H1 (cell line): Measurements from ENCODE around the gene MYL6. TPM values are rescaled to one million over a fixed set of nuclear protein-coding genes. Genes with fewer than 3 reads are reported as not detected.

Experiments used
- CTCF ChIA-PET: fragments of 300-600 bp; sonication (Branson Sonifier 250); formaldehyde crosslinking; loops from one replicate; lab custom pipeline; 2021; ENCODE audit not compliant: partially characterized antibody; lab: Charles Lee
- POLR2A ChIA-PET: fragments of 300-600 bp; sonication (Branson Sonifier 250); formaldehyde crosslinking; loops from one replicate; lab custom pipeline; 2021; ENCODE audit warnings: inconsistent platforms; ENCODE audit not compliant: partially characterized antibody; lab: Charles Lee
- DNase-seq, 2 experiments: peaks; one replicate each; pipeline versions ENCODE4 v3.0.0 to v3.0.0-alpha.2; 2010 to 2022; ENCODE audit warnings: low spot score in 2 of 2, low read depth in 1 of 2, mixed read lengths in 1 of 2
- FAIRE-seq: peaks from 2 replicates; lab custom pipeline; 2011; peaks lifted over from hg19 to GRCh38; lab: Jason Lieb, UNC
- H2AFZ ChIP-seq: 2 replicates; pipeline ENCODE4 v1.8.1; 2012; ENCODE audit warnings: low read length, inconsistent platforms
- H2AK5ac ChIP-seq: 2 replicates; pipeline ENCODE4 v1.6.1; 2013; ENCODE audit warnings: low read depth, low read length
- H2BK120ac ChIP-seq: replicated peaks from 2 replicates; pipeline ENCODE3; 2013; ENCODE audit warnings: low read depth, low read length, inconsistent platforms
- H2BK12ac ChIP-seq: 2 replicates; pipeline ENCODE4 v1.6.1; 2013; ENCODE audit warnings: low read depth, low read length
- H2BK15ac ChIP-seq: 2 replicates; pipeline ENCODE4 v1.6.1; 2013; ENCODE audit warnings: low read length
- H2BK20ac ChIP-seq: 2 replicates; pipeline ENCODE4 v1.6.1; 2013; ENCODE audit warnings: low read length
- H2BK5ac ChIP-seq: 2 replicates; pipeline ENCODE4 v1.6.1; 2013; ENCODE audit warnings: low read depth, low read length
- H3K14ac ChIP-seq: 2 replicates; pipeline ENCODE4 v1.6.1; 2013; ENCODE audit warnings: inconsistent platforms; ENCODE audit not compliant: insufficient read length
- H3K18ac ChIP-seq: 2 replicates; pipeline ENCODE4 v1.6.1; 2013; ENCODE audit warnings: low read length; ENCODE audit errors: extremely low read depth
- H3K23ac ChIP-seq: 2 replicates; pipeline ENCODE4 v1.6.1; 2013; ENCODE audit warnings: inconsistent platforms; ENCODE audit not compliant: insufficient read length
- H3K23me2 ChIP-seq: 2 replicates; pipeline ENCODE4 v1.6.1; 2013; ENCODE audit warnings: low read depth, low read length
- H3K27ac ChIP-seq: 2 replicates; pipeline ENCODE4 v1.6.1; 2011; ENCODE audit warnings: low read depth, low read length, inconsistent platforms
- H3K27me3 ChIP-seq, 4 experiments: replicated peaks in 1 of 4; 1 replicate in 1 of 4; 2 replicates in 3 of 4; pipeline versions ENCODE4 v1.6.1 to v1.8.1; 2011 to 2013; ENCODE audit warnings: low read length in 3 of 4, mild to moderate bottlenecking in 3 of 4, inconsistent platforms in 2 of 4, mixed read lengths in 2 of 4, moderate library complexity in 1 of 4; ENCODE audit not compliant: control insufficient read depth in 3 of 4, insufficient read depth in 3 of 4; ENCODE audit errors: extremely low read depth in 1 of 4
- H3K36me3 ChIP-seq, 4 experiments: 2 replicates each; pipeline versions ENCODE4 v1.6.1 to v1.8.1; 2011 to 2013; ENCODE audit warnings: mild to moderate bottlenecking in 4 of 4, low read length in 3 of 4, moderate library complexity in 2 of 4, control low read depth in 1 of 4, inconsistent platforms in 1 of 4; ENCODE audit not compliant: insufficient read depth in 4 of 4, control insufficient read depth in 2 of 4
- H3K4ac ChIP-seq: replicated peaks from 2 replicates; pipeline ENCODE3; 2013; ENCODE audit warnings: low read length, low read depth, mixed read lengths, inconsistent platforms; ENCODE audit not compliant: insufficient read length
- H3K4me1 ChIP-seq, 4 experiments: replicated peaks in 1 of 4; 1 replicate in 1 of 4; 2 replicates in 3 of 4; pipeline versions ENCODE4 v1.6.1 to v1.8.1; 2011 to 2013; ENCODE audit warnings: low read length in 3 of 4, inconsistent platforms in 2 of 4, mixed read lengths in 1 of 4; ENCODE audit not compliant: insufficient read depth in 4 of 4, control insufficient read depth in 3 of 4
- H3K4me2 ChIP-seq, 2 experiments: 2 replicates each; pipeline versions ENCODE4 v1.6.1 to v1.8.1; 2011 to 2013; ENCODE audit warnings: low read depth in 2 of 2, low read length in 2 of 2, control low read depth in 1 of 2, inconsistent platforms in 1 of 2, mild to moderate bottlenecking in 1 of 2; ENCODE audit not compliant: insufficient read depth in 1 of 2
- H3K4me3 ChIP-seq, 4 experiments: fragments of 200-600, 300-600 bp in 1 of 4; sonication (generic), shearing (Covaris generic), sonication (Bioruptor Twin) in 1 of 4; 2 replicates each; pipeline versions ENCODE4 v1.5.1 to v1.8.1; 2011 to 2016; ENCODE audit warnings: low read length in 4 of 4, low read depth in 3 of 4, control low read depth in 2 of 4, inconsistent platforms in 2 of 4, mild to moderate bottlenecking in 2 of 4, mixed read lengths in 1 of 4, moderate library complexity in 1 of 4; ENCODE audit not compliant: insufficient read depth in 2 of 4; ENCODE audit errors: extremely low read depth in 1 of 4
- H3K56ac ChIP-seq: replicated peaks from 2 replicates; pipeline ENCODE3; 2013; ENCODE audit warnings: low read depth, mild to moderate bottlenecking, mixed read lengths, low read length, inconsistent platforms; ENCODE audit not compliant: insufficient read length
- H3K79me1 ChIP-seq: 2 replicates; pipeline ENCODE4 v1.6.1; 2013; ENCODE audit warnings: low read depth, low read length, control low read depth
- H3K79me2 ChIP-seq, 2 experiments: 2 replicates each; pipeline versions ENCODE4 v1.6.1 to v1.8.1; 2012 to 2013; ENCODE audit warnings: low read length in 2 of 2, mild to moderate bottlenecking in 2 of 2, inconsistent platforms in 1 of 2; ENCODE audit not compliant: insufficient read depth in 2 of 2, control insufficient read depth in 1 of 2
- H3K9ac ChIP-seq, 4 experiments: replicated peaks in 1 of 4; 1 replicate in 1 of 4; 2 replicates in 3 of 4; pipeline versions ENCODE4 v1.6.1 to v1.8.1; 2011 to 2013; ENCODE audit warnings: low read depth in 3 of 4, low read length in 3 of 4, control low read depth in 2 of 4, mild to moderate bottlenecking in 2 of 4, moderate library complexity in 2 of 4, inconsistent platforms in 1 of 4; ENCODE audit errors: extremely low read depth in 1 of 4
- H3K9me3 ChIP-seq, 2 experiments: 2 replicates each; pipeline versions ENCODE4 v1.6.1 to v1.8.1; 2012 to 2013; ENCODE audit warnings: mild to moderate bottlenecking in 2 of 2, moderate library complexity in 2 of 2, control low read depth in 1 of 2, inconsistent platforms in 1 of 2, low read depth in 1 of 2, low read length in 1 of 2, mixed read lengths in 1 of 2; ENCODE audit not compliant: insufficient read depth in 2 of 2
- H4K20me1 ChIP-seq, 2 experiments: replicated peaks in 1 of 2; 2 replicates each; pipeline versions ENCODE3 to v1.8.1; 2011 to 2013; ENCODE audit warnings: inconsistent platforms in 2 of 2, low read length in 2 of 2, mild to moderate bottlenecking in 1 of 2; ENCODE audit not compliant: insufficient read depth in 2 of 2, control insufficient read depth in 1 of 2
- H4K5ac ChIP-seq: 2 replicates; pipeline ENCODE4 v1.6.1; 2013; ENCODE audit warnings: low read length, low read depth, mixed read lengths, inconsistent platforms; ENCODE audit not compliant: insufficient read length
- H4K8ac ChIP-seq: 2 replicates; pipeline ENCODE4 v1.8.0; 2013; ENCODE audit warnings: mild to moderate bottlenecking, moderate library complexity, low read length, inconsistent platforms; ENCODE audit not compliant: insufficient read depth; ENCODE audit errors: extremely low read depth
- H4K91ac ChIP-seq: replicated peaks from 2 replicates; pipeline ENCODE3; 2013; ENCODE audit warnings: low read length, mixed read lengths, inconsistent platforms; ENCODE audit not compliant: insufficient read length
- CBX8 ChIP-seq: fragments of 300-800, 300-1000 bp; sonication (generic); IDR thresholded peaks from 2 replicates; pipeline ENCODE4 v1.7.1; 2016; ENCODE audit warnings: low read depth, low read length, borderline replicate concordance
- CEBPB ChIP-seq: IDR thresholded peaks from 2 replicates; pipeline ENCODE4 v1.6.1; 2012; ENCODE audit warnings: low read depth, low read length
- CTBP2 ChIP-seq: IDR thresholded peaks from 2 replicates; pipeline ENCODE4 v1.7.0; 2011; ENCODE audit warnings: borderline replicate concordance, mild to moderate bottlenecking, moderate library complexity, mixed read lengths, low read length; ENCODE audit not compliant: insufficient read depth, insufficient read length
- EGR1 ChIP-seq: IDR thresholded peaks from 2 replicates; pipeline ENCODE4 v1.6.1; 2011; ENCODE audit warnings: low read depth, low read length, borderline replicate concordance
- HDAC6 ChIP-seq: IDR thresholded peaks from one replicate; pipeline ENCODE4 v1.7.1; 2012; ENCODE audit warnings: low read depth, mild to moderate bottlenecking, inconsistent platforms, low read length, moderate library complexity
- KDM1A ChIP-seq: fragments of 200-600, 300-600 bp; sonication (generic); IDR thresholded peaks from 2 replicates; pipeline ENCODE4 v1.7.1; 2016; ENCODE audit warnings: mild to moderate bottlenecking, low read length, borderline replicate concordance
- KDM4A ChIP-seq: IDR thresholded peaks from one replicate; pipeline ENCODE4 v1.7.1; 2012; ENCODE audit warnings: low read depth, mild to moderate bottlenecking, moderate library complexity, low read length, inconsistent platforms; ENCODE audit not compliant: severe bottlenecking
- PHF8 ChIP-seq: fragments of 200-600 bp; sonication (generic); conservative IDR thresholded peaks from 2 replicates; pipeline ENCODE4 v1.7.1; 2012; ENCODE audit warnings: low read depth, mild to moderate bottlenecking, inconsistent platforms, low read length, moderate library complexity
- SIRT6 ChIP-seq: IDR thresholded peaks from one replicate; pipeline ENCODE4 v1.7.1; 2012; ENCODE audit warnings: low read length, inconsistent platforms
- SP2 ChIP-seq: IDR thresholded peaks from 2 replicates; pipeline ENCODE4 v1.6.1; 2012; ENCODE audit warnings: mild to moderate bottlenecking, low read length, inconsistent platforms
- SUZ12 ChIP-seq: fragments of 200-600 bp; sonication (generic); IDR thresholded peaks from 2 replicates; pipeline ENCODE4 v1.6.1; 2012; ENCODE audit warnings: mild to moderate bottlenecking, inconsistent platforms, low read length, moderate library complexity, mixed read lengths
- WGBS, 2 experiments: shearing (Covaris generic) in 1 of 2; methylation state at CpG; one replicate each; pipeline versions ENCODE4 v1.1.6 to v1.1.7; 2013 to 2015; ENCODE audit warnings: low lambda C conversion rate in 2 of 2, mixed read lengths in 2 of 2, inconsistent platforms in 1 of 2, low coverage in 1 of 2, missing lambda C conversion rate in 1 of 2; ENCODE audit not compliant: insufficient replicate concordance in 2 of 2, insufficient coverage in 1 of 2, insufficient read length in 1 of 2; ENCODE audit errors: extremely low coverage in 1 of 2, missing lambda C conversion rate in 1 of 2; 5-methylcytosine and 5-hydroxymethylcytosine counted together
- polyA plus RNA-seq, 7 experiments: library from polyadenylated mRNA; depleted of rRNA in 3 of 7; stranded (reverse) in 5 of 7; unstranded in 2 of 7; fragments of >200 nt in 5 of 7; fragments of 200-250 nt in 2 of 7; gene quantifications; 1 replicate in 5 of 7; 2 replicates in 1 of 7; 4 replicates in 1 of 7; pipeline versions ENCODE4 v1.2.1 to v1.2.3, GENCODE V29; 2011 to 2013; ENCODE audit warnings: missing spikeins in 2 of 7, mixed read lengths in 2 of 7
- total RNA-seq: library from RNA; stranded (reverse); fragmentation: NEBNext Ultra II Directional; extraction: Animal tissue kit (Norgen Biotek cat#: 25700); gene quantifications from 2 replicates; pipeline ENCODE4 v1.2.1, GENCODE V29; 2021

Gene MYL6
- total and polyA plus RNA-seq, 2 of the 8 experiments (the other 6 are each of a cell fraction or from before 2014, with no cell fraction given), result 1,130 to 2,279 TPM

DNA sequence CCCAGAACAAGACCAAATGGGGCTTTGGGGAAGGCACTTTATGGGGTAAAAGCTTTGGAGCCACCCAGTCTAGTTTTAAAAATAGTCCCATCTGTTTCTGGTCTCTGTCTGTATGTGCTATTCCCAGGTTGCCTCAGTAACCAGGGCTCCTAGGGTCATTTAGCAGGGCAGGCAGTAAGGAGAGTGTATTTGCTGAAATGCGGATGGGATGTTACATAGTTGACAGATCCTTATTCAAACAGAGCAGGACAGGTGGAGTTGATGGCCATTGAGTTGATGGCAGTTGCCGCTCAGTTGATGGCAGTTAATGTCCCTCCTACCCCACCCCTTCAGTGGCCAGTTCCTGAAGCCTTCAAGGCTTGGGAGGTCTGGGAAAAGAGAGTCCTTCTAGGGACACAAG, 35.5 kb upstream of the MYL6 start:
- Histone ChIP-seq H3K4me2 (no peak overlapping the region), H2BK5ac (no peak overlapping the region), H3K4me1 (peaks cover 0 to 16% (median 10%) of the 10 kb centered on the region in 4 experiments; a peak in 5 of 7 replicates), H2BK15ac (no peak overlapping the region), H3K4me3 (no peak overlapping the region), H3K27ac (no peak overlapping the region), H4K8ac (no peak overlapping the region), H3K9me3 (no peaks in the 10 kb centered on the region), H3K79me1 (no peaks in the 10 kb centered on the region; the same call in 1 of the 2 replicates), H4K20me1 (peaks cover 0 to 3% of the 10 kb centered on the region in 2 experiments), H3K36me3 (peaks cover 0 to 11% (median 4%) of the 10 kb centered on the region in 4 experiments; a peak in 6 of 8 replicates), H4K5ac (no peak overlapping the region), H3K23ac (no peak overlapping the region), H3K23me2 (peaks cover 8% of the 10 kb centered on the region), H3K4ac (no peak overlapping the region), H4K91ac (no peak overlapping the region), H3K56ac (no peak overlapping the region), H2BK12ac (no peak overlapping the region), H3K27me3 (no peaks in the 10 kb centered on the region), H2BK120ac (no peak overlapping the region), H3K18ac (no peak overlapping the region), H2AFZ (no peak overlapping the region), H3K79me2 (peaks cover 0 to 4% of the 10 kb centered on the region in 2 experiments; a peak in 1 of 4 replicates), H2AK5ac (no peak overlapping the region), H3K14ac (no peak overlapping the region), H2BK20ac (no peak overlapping the region), H3K9ac (no peak overlapping the region)
- POLR2A ChIA-PET, result interaction anchor here (0.6 to 2.2 kb wide), 6 partner anchors 11 to 465 kb away, joined by 3 to 4 read pairs (median 4); no protein-coding TSS in a partner anchor
- CTCF ChIA-PET, result interaction anchor here (0.6 to 1.8 kb wide), 6 partner anchors 14 to 255 kb away, joined by 3 to 7 read pairs (median 4); partner anchors contain the start of genes RNF41 and SMARCC2
- WGBS, 2 experiments, result 92% methylated on average over 2 of the region's 2 CpGs; no CpG with 5 or more reads in 1 of the 2 experiments
- FAIRE-seq (no peak), DNase-seq (no peak)
- no peak for TF ChIP-seq PHF8
- TF ChIP-seq SUZ12, result no peak
- no peak for TF ChIP-seq SIRT6
- TF ChIP-seq HDAC6, result no peak
- TF ChIP-seq CBX8, result no peak
- TF ChIP-seq CTBP2, result no peak
- no peak for TF ChIP-seq CEBPB
- TF ChIP-seq EGR1, result no peak
- no peak for TF ChIP-seq KDM1A
- TF ChIP-seq SP2, result no peak
- no peak for TF ChIP-seq KDM4A
